Superior temporal gyrus (tissue), 1 donor: ENCODE data around the gene ZNF558.
A peak's percentile ranks its signal among the peaks of the same experiment; 100 is the strongest.

Experiments
- DNase-seq: peaks from one replicate; pipeline ENCODE4 v3.0.0-alpha.2; 2016; ENCODE audit errors: extremely low spot score

Gene ZNF558

DNA sequence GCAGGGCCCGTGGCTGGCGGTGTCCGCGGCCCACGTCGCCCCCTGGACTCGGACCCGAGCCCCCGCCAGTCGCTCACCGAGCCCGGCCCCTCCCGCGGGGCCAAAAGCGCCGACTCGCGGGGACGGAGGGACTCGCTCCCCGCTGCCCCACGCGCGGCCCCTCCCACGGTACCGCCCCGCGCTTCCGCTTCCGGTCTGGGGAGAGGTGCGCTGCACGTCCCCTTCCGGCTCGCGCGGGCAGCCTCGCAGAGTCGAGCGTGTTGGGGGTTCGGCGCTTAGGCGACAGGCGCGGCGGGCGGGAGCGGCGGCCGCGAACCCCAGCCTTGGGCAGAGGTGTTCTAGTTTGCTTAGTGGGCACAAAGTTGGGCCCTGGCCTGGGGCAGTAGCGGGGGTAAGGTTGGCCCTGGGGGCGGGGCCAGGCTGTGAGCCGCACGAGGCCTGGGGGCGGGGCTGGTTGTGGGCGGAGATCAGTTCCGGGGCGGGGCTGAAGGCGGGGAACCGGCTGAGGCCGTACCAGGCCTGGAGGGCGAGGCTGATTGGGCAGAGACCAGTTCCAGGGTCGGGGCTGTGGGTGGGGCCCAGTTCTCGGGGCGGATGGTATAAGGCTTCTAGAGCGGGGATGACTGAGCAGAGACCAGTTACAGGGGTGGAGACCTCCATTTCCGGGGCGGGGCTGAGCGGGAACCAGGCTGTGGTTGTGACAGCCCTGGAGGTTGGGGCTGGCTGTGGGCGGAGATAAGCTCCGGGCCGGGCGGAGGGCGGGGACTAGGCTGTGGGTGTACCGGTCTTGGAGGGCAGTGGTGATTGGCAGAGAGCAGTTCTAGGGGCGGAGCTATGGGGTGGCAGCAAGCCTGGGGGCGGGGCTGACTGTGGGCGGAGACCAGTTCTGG is at the start of gene ZNF558, which contains the start of gene MBD3L1:
Gene ZNF558, minus strand, starts transcription at position 173 of the 890 bp plus-strand sequence. CDS start 9,645 bp downstream, outside the sequence.
Gene MBD3L1, plus strand, starts transcription at position 246 of the 890 bp plus-strand sequence. CDS start 10,302 bp downstream, outside the sequence.
- DNase-seq, result peak; percentile 96

DNA sequence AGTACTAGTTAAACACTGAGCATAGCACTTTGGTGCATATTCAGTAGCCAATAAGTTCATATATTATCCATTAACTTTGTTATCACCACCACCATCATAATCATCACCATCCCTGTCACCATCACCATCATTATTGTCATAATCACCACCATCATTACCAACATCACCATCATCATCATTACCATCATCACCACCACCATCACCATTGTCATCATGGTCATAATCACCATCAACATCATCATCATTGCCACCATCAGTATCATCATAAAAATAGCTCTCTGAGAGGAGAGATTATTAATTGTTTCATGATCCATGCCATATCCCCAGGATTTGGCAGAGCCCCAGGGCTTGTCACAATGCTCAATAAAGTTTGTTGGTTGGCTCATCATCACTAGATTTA is 49.4 kb upstream of the ZNF558 start:
- DNase-seq, result no peak

DNA sequence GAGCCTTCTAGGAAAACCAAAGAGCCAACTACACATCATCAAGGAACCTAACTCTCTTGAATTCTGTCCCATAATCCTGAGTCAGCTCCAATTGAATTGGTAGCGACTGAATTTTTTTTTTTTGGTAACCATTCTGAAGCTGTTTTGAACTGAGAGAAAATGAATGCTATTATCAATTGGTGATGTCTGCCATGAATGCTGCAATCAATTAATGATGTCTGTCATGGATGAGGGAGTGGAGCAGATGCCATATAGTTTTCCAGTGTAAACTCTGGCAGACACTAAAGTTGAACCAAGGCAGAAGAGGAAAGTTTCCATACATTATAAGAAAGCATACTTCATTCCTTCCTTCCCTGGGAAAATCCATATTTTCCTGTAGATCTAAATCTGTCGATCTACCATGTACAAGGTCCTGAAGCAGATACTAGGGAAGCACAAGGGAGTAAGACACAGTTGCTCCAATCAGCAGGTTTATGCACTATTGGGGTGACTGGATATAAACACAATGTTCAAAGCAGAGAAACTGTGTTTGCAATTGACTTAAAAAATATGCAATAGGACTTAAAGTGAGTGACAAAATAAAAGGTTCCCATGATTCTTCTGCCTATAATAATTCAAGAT is 48.9 kb upstream of the ZNF558 start:
- no peak for DNase-seq

DNA sequence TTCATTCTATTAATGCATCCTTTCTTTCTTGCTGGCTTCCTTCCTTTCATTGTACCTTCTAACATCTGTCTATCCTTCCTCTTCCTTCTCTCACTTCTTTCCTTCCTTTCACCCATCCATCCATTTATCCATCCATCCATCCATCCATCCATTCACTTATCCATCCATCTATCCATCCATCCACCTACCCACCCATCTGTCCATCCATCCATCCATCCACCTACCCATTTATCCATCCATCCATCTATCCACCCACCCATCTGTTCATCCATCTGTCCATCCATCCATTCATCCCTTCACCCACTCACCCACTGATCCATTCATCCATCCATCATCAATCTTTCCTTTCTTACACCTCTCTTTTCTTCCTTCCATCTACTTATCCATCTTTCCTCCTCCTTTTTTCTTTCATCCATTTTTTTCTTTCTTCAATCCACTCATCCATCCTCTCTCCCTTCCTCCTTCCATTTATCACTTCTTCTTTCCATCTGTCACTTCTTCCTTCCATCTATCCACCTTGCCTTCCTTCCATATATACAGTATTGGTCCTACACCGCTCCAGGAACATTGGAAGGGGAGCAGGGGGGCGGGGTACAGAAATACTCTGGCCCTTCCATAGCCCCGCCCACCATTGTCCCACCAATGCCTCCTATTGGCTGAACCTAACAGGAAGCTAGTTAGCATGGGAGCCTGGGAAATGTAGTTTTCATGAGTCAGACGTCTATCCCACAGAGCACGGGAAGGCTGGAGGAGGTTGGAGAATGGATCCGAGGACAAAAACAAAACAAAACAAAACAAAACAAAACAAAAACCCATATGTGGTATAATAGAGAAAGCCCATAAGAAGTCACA is 46.0 kb upstream of the ZNF558 start:
- DNase-seq, result no peak

DNA sequence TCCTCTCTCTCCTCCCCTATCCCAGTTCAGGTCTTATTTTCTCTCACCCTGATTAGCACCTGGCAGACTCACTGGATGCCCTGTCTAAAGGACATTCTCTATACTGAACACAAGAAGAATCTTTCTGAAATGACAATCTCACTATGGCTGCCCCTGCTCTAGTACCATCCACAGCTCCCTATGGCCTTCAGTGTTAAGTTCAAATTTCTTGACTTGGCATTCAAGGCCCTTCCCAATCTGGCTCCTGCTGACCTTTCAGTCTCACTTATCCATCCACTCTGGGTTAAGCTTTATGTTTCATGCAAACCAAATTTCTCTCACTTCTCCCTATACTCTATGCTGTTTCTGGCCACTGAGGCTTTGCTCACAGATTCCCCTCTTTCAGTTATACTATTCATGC is 34.2 kb upstream of the ZNF558 start:
- no peak for DNase-seq

DNA sequence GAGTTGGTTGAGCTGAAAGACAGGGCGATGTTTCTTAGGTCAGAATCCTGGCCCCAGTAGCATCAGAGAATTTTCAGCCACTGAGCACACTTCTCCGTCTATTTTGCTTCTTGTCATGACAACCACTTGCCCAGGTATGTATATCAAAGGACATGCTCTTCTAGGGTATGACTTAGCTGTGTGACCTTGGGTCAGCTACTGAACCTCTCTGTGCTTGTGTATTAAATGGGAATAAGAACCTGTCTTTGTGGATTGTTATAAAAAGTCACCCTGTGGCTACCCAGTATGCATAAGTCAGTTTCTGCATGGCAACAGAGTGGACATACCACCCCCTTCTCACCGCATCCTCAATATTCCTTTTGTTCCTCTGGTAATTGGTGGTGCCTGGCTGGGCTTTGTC is 26.2 kb upstream of the ZNF558 start:
- no peak for DNase-seq

DNA sequence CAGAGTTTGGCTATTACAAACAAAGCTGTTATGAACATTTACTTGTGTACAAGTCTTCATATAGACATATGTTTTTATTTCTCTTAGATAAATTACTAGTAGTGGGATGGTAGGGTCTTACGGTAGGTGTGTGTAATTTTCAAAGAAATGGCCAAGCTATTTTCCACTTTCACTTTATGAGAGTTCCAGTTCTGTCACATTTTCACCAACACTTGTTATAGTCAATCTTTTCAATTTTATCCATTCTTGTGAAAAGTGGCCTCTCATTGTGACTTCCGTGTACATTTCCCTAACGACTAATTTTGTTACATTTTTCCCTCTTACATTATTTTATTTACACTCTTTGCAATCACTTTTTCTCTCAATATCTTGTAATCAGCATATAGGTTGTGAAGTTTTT is 18.4 kb upstream of the ZNF558 start:
- no peak for DNase-seq

DNA sequence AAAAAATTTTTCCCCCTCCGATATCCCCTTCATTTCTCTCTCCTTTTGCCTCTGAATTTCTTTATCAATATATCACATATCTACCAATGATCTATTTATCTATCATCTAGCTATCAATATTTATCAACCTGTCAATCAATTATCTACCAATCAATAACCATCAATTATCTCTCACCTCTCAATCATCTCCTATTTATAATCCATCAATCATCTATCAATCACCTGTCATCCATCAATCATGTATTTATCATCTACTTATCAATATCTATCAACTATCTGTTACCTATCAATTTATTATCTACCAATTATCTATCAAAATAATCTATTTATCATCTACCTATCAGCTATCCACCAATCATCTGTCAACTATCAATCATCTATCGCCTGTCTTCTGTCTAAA is 17.1 kb upstream of the ZNF558 start:
- no peak for DNase-seq

DNA sequence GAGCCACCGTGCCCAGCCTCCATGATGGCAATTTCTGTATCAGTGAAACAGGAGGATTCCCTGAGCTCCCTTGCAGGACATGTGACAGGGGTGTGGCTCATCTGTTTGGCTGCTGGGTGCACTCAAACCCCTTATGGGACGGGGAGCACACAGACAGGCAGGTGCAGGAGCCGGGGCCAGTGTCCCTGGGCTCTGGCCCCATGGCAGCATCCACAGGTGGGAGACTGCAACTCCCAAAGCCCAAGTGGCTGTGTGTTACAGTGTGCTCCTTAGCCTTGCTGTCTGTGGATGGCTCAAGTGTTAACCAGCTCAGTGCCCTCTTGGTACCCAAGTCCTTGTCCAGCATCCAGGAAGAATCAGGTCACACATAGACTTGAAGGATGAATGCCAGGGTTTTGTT is 14.7 kb upstream of the ZNF558 start:
- DNase-seq, result no peak

DNA sequence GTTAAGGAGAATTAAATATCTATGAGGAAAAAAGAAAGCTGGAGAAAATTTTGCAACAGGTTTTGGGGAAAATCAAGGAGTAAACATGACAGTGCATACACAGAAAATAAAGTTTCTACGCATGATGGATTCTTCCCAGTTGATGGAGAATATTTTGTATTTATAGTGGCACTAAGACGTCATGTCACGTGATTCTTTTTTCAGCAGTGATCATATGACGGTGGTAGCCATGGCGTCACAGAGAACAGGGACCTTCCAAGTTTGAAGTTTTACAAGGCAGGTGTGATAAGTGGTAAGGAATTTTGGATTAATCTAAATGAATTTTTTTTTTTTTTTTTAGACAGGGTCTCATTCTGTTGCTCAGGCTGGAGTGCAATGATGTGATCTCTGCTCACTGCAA is 8.6 kb upstream of the ZNF558 start:
- no peak for DNase-seq

DNA sequence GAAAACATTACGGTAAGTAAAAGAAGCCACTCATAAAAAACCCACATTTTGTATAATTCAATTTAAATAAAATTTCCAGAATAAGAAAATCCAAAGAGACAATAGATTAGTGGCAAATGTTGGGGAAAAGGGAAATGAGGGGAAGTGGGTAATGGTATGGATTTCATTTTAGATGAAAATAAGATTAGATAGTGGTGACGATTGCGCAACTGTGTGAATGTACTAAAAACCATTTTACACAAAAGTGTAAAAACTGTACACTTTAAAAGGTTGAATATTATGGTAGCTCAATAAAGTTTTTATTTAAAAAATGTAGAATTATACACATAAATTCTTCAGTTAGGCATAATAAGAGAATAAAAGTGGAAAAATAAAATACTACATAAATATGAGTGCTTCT is 3.8 kb upstream of the ZNF558 start:
- DNase-seq, result no peak

DNA sequence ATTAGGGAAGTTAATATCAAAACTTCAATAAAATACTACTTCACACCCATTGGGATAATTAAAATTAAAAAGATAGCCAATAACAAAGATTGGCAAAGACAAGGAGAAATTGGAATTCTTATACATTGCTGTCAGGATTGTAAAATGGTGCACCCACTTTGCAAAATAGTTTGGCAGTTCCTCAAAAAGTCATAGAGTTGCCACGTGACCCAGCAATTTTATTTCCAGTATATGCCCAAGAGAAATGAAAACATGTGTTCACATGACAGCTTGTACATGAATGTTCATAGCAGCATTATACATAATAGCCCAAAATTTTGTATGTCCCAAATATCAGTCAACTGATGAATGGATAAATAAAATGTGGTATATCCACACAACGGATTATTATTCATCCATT is 3.3 kb upstream of the ZNF558 start:
- no peak for DNase-seq

DNA sequence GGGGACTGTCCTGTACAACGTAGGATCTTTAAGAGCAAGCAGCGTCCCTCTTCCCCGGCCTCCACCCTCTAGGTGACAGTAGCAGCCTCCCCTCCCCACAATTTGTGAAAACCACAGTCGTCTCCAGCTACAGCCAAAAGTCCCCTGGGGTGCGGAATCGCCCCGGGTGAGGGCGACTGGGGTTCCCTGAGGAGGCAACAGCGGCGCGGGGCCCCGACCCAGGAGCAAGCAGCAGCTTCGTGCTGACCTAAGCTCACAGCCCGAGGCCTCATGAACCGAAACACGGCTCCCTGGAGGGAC is 322 bp downstream of the ZNF558 start:
- no peak for DNase-seq

DNA sequence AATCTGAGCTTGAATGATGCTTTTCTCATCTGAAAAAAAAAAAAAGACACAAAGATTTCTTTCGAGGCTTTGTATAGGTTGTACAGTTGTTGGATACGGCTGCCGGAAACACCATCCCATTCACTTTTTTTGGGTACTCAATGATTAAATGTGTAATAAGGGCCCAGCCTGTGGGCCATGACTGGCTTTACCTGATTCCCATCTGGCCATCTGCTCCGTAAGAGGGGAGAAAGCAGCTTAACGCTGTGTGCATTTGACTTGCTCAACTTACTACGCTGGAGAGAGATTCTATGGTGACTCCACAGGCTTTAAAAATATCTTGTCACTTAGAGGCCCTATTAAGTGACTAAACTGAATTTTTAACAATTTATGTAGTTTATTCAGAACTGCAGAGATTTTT is 731 bp downstream of the ZNF558 start:
- DNase-seq, result no peak

DNA sequence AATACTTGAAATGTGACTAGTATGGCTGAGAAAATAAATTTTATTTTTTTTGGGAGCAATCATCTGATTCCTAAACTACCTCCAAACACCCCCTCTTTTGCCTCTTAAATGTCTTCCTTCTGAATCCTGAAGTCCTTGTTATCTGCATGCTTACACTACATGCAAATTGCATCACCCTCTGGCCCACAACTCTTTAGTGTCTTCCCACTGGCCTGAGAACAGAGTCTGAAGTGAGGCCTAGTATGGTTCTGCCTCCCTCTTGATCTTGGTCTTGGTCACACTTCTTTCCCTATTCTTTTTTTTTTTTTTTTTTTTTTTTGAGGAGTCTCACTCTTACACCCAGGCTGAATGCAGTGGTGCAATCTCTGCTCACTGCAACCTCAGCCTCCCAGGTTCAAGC is 4.8 kb downstream of the ZNF558 start:
- no peak for DNase-seq

DNA sequence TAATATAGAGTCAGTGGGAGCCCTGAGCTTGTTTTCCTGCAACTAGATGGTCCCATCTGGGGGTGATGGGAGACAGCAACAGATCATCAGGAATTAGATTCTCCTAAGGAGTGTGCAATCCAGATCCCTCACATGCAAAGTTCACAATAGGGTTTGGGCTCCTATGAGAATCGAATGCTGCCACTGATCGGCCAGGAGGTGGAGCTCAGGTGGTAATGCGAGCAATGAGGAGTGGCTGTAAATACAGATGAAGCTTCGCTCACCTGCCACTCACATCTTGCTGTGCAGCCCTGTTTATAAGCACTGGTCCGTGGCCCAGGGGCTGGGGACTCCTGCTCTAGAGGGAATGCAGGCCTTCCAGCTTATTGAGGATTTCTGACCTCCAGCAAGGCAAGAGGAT is 5.7 kb downstream of the ZNF558 start:
- no peak for DNase-seq

DNA sequence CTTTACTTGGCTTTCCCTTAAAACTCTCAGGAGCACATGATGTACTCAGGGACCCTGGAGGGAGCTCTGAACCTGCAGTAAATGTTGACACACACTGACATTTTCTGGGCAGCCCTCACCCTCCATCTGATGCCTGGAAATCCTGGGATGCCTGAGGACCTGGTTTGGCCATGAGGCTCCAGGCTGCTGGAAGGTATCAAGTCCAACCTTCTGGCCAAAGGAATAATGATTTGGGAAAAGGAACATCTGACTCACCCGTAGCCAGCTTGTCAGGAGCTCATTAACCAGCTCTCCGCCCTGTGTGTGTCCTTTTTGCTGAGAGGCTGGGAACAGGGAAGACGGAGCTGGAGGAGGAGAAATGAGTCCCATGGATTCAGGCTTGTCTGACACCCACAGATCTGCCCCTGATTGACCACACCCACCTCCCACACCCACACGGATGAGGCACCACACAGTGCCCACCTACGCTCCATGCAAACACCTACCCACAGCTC is 10.3 kb downstream of the ZNF558 start:
- no peak for DNase-seq

DNA sequence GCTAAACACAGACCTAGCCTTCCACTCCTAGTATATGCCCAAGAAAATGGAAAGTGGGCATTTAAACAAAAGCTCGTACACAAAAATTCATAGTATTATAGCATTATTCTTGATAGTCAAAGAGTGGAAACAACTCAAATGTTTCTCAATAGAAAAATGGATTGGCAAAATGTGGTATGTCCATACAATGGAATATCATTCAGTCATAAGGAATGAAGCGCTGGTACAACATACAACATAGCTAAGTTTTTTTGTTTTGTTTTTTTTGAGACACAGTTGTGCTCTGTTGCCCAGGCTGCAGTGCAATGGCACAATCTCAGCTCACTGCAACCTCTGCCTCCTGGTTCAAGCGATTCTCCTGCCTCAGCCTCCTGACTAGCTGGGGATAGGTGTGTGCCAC is 11.9 kb downstream of the ZNF558 start:
- DNase-seq, result no peak

DNA sequence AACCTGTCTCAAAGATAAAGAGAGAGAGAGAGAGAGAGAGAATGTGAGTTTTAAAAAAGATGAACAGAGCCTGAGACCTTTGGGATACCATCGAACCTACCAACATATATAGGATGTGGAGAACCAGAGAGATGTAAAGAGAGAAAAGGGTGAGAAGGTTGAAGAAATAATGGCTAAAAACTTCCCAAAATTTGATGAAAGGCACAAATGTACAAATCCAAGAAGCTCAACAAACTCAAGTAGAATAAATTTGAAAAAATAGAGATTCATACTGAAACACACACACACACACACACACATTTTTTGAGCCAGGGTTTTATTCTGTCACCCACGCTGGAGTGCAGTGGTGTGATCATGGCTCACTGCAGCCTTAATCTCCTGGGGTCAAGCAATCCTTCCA is 16.3 kb downstream of the ZNF558 start:
- no peak for DNase-seq

DNA sequence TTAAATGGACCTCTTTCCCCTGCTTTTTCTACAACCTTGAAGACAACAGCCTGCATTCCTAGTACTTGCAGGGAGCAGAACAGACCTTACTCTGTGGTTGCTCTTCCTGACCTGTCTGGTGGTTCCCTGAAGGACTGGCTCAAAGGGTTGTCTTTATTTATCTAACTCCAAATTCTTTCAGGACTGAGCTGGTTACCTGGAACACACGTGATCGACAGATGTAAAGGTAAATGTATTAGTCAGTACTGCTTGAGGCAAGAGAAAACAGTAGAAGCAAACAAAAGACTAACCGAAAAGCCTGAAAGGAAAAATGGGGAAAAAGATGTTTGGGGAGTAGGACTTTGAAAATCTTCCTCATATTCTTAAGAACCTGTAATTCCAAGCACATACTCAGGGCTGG is 17.9 kb downstream of the ZNF558 start:
- DNase-seq, result no peak

DNA sequence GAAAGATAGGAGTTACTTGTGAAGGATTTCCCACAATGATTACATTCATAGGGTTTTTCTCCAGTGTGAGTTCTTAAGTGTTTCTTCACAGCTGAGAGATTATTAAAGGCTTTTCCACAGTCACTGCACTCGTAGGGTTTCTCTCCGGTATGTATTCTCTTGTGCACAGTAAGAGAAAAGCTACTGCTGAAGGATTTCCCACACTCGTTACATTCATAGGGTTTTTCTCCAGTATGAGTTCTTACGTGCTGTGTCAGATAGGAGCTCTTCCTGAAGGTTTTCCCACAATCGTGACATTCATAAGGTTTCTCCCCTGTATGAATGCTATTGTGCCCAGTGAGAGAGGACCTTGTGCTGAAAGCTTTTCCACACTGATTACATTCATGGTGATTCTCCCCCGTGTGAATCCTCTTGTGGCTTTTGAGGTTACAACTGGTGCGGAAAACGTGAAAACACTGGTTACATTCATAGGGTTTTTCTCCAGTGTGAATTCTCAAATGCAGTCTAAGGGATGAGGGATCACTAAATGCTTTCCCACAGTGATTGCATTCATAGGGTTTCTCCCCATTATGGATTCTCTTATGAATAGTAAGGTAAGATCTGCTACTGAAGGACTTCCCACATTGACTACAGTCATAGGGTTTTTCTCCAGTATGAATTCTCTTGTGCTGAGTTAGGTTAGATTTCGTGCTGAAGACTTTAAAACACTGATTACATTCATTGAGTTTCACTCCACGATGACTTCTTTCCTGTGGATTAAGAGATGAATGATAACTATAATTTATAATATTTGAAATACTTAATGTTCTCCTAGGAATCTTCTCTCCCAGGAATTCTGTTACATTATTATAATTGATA is 20.6 kb downstream of the ZNF558 start:
- DNase-seq, result no peak
